Endothelial cell of umbilical vein (primary cell): Measurements from ENCODE around the gene TRIM45. TPM values are rescaled to one million over a fixed set of nuclear protein-coding genes. Genes with fewer than 3 reads are reported as not detected.

Source experiments
- BruUV-seq: library from RNA; stranded (reverse); fragments of 400-500 nt; replicated peaks from 2 replicates; lab custom pipeline; 2021; lab: Mats Ljungman, UMichigan
- CTCF ChIA-PET: fragments of 300-600, 350-600 bp; sonication (Branson Sonifier 250); formaldehyde crosslinking; loops from one replicate; lab custom pipeline; 2021; ENCODE audit warnings: antibody characterized with exemption, inconsistent platforms; lab: Charles Lee
- POLR2A ChIA-PET: fragments of 300-600, 350-600 bp; sonication (Branson Sonifier 250); formaldehyde crosslinking; loops from one replicate; lab custom pipeline; 2021; ENCODE audit warnings: antibody characterized with exemption, inconsistent platforms; lab: Charles Lee
- DNase-seq: peaks from one replicate; pipeline ENCODE4 v3.0.0-alpha.2; 2011; ENCODE audit warnings: low read depth, low spot score
- FAIRE-seq: peaks from 2 replicates; lab custom pipeline; 2011; peaks lifted over from hg19 to GRCh38; lab: Jason Lieb, UNC
- H2AFZ ChIP-seq: 2 replicates; pipeline ENCODE4 v1.6.0; 2012; ENCODE audit warnings: low read depth, low read length, control low read depth, inconsistent platforms
- H3K27ac ChIP-seq: 2 replicates; pipeline ENCODE4 v1.5.1; 2011; ENCODE audit warnings: low read depth, mild to moderate bottlenecking, control low read depth, low read length, moderate library complexity; ENCODE audit not compliant: insufficient read depth
- H3K27me3 ChIP-seq, 2 experiments: 2 replicates each; pipeline versions ENCODE4 v1.6.0 to v1.6.1; 2011; ENCODE audit warnings: low read length in 2 of 2, mixed read lengths in 1 of 2; ENCODE audit not compliant: control insufficient read depth in 2 of 2, insufficient read depth in 2 of 2
- H3K36me3 ChIP-seq, 2 experiments: 2 replicates in 1 of 2; 3 replicates in 1 of 2; pipeline ENCODE4 v1.5.1; 2011; ENCODE audit warnings: low read length in 2 of 2, mild to moderate bottlenecking in 1 of 2, moderate library complexity in 1 of 2; ENCODE audit not compliant: control insufficient read depth in 2 of 2, insufficient read depth in 2 of 2; ENCODE audit errors: extremely low read depth in 1 of 2
- H3K4me1 ChIP-seq: 3 replicates; pipeline ENCODE4 v1.5.1; 2011; ENCODE audit warnings: mild to moderate bottlenecking, low read length; ENCODE audit not compliant: control insufficient read depth, insufficient read depth; ENCODE audit errors: extremely low read depth
- H3K4me2 ChIP-seq: 2 replicates; pipeline ENCODE4 v1.6.1; 2011; ENCODE audit warnings: low read length, control low read depth, mixed read lengths; ENCODE audit not compliant: insufficient read depth
- H3K4me3 ChIP-seq, 3 experiments: fragments of 200-600 bp in 1 of 3; sonication (generic), shearing (Covaris generic) in 1 of 3; replicated peaks in 1 of 3; 2 replicates each; pipeline ENCODE4 v1.5.1; 2011 to 2016; ENCODE audit warnings: control low read depth in 3 of 3, low read length in 3 of 3, mild to moderate bottlenecking in 2 of 3, inconsistent platforms in 1 of 3, low read depth in 1 of 3, moderate library complexity in 1 of 3; ENCODE audit not compliant: insufficient read depth in 1 of 3
- H3K79me2 ChIP-seq: 2 replicates; pipeline ENCODE4 v1.6.0; 2012; ENCODE audit warnings: low read length, inconsistent platforms; ENCODE audit not compliant: control insufficient read depth, insufficient read depth
- H3K9ac ChIP-seq: replicated peaks from 2 replicates; pipeline ENCODE3; 2011; ENCODE audit warnings: low read length, control low read depth; ENCODE audit not compliant: insufficient read depth; ENCODE audit errors: extremely low read depth
- H3K9me1 ChIP-seq: replicated peaks from 3 replicates; pipeline ENCODE4 v1.6.0; 2011; ENCODE audit warnings: mild to moderate bottlenecking, low read length; ENCODE audit not compliant: control insufficient read depth, insufficient read depth; ENCODE audit errors: extremely low read depth
- H3K9me3 ChIP-seq: replicated peaks from 2 replicates; pipeline ENCODE4 v1.5.1; 2012; ENCODE audit warnings: low read length, inconsistent platforms; ENCODE audit not compliant: control insufficient read depth, insufficient read depth
- H4K20me1 ChIP-seq: replicated peaks from 2 replicates; pipeline ENCODE3; 2011; ENCODE audit warnings: mild to moderate bottlenecking, low read length; ENCODE audit not compliant: control insufficient read depth, insufficient read depth; ENCODE audit errors: extremely low read depth
- CTCF ChIP-seq, 2 donors: IDR thresholded peaks; 1 replicate in 1 of 2; 2 replicates in 1 of 2; pipeline ENCODE4 v1.5.1; 2011; ENCODE audit warnings: low read length in 2 of 2, mild to moderate bottlenecking in 2 of 2, moderate library complexity in 2 of 2, control low read depth in 1 of 2, inconsistent platforms in 1 of 2, low read depth in 1 of 2; ENCODE audit not compliant: insufficient read depth in 1 of 2; ENCODE audit errors: extremely low read depth in 1 of 2
- EZH2 ChIP-seq: IDR thresholded peaks from 2 replicates; pipeline ENCODE4 v1.6.1; 2012; ENCODE audit warnings: borderline replicate concordance, low read depth, mild to moderate bottlenecking, moderate library complexity, low read length, inconsistent platforms; ENCODE audit not compliant: severe bottlenecking
- FOS ChIP-seq: IDR thresholded peaks from 2 replicates; pipeline ENCODE4 v1.6.1; 2011; ENCODE audit warnings: mild to moderate bottlenecking, low read length, moderate library complexity, borderline replicate concordance; ENCODE audit not compliant: insufficient read depth
- GATA2 ChIP-seq: IDR thresholded peaks from 2 replicates; pipeline ENCODE4 v1.7.0; 2011; ENCODE audit warnings: low read depth, mild to moderate bottlenecking, moderate library complexity, mixed read lengths, low read length; ENCODE audit not compliant: insufficient read length, insufficient read depth
- JUN ChIP-seq: IDR thresholded peaks from 2 replicates; pipeline ENCODE4 v1.6.1; 2011; ENCODE audit warnings: borderline replicate concordance, low read depth; ENCODE audit not compliant: insufficient read length, insufficient read depth
- MAX ChIP-seq: IDR thresholded peaks from 2 replicates; pipeline ENCODE4 v1.6.1; 2011; ENCODE audit not compliant: insufficient read depth, insufficient read length
- MYC ChIP-seq: IDR thresholded peaks from one replicate; pipeline ENCODE4 v1.6.1; 2011; ENCODE audit warnings: mild to moderate bottlenecking, low read depth, low read length
- POLR2A ChIP-seq: IDR thresholded peaks from 2 replicates; pipeline ENCODE4 v1.6.1; 2012; ENCODE audit warnings: low read depth, mild to moderate bottlenecking, control low read depth, low read length
- POLR2AphosphoS5 ChIP-seq: IDR thresholded peaks from 2 replicates; pipeline ENCODE4 v1.6.1; 2012; ENCODE audit warnings: low read depth, mild to moderate bottlenecking, control low read depth, low read length, moderate library complexity; ENCODE audit not compliant: insufficient read depth
- dilution Hi-C: fragments of 300-500 bp; cut with MboI; formaldehyde crosslinking; loops from one replicate; pipeline ENCODE4 v1.15.0; 2019; ENCODE audit warnings: low sequenced_read_pairs; ENCODE audit not compliant: extremely low pct_ligation_motif_present
- intact Hi-C: fragments of 100-400 bp; cut with micrococcal nuclease; formaldehyde crosslinking; loops from one replicate; pipeline ENCODE4 v1.10.0; 2022
- polyA plus RNA-seq, 4 experiments: library from polyadenylated mRNA; depleted of rRNA in 3 of 4; stranded (reverse) in 3 of 4; unstranded in 1 of 4; fragments of >200 nt; gene quantifications; 2 replicates each; pipeline versions ENCODE4 v1.2.1 to v1.2.3, GENCODE V29; 2011 to 2012; ENCODE audit warnings: missing spikeins in 1 of 4
- total RNA-seq: library from RNA; stranded (reverse); gene quantifications from 2 replicates; pipeline ENCODE4 v1.2.3, GENCODE V29; 2021

The TRIM45 gene
- total and polyA plus RNA-seq, 2 donors (not counting 3 experiments of a cell fraction or from before 2014, with no cell fraction given): 2.9 to 3.1 TPM

- ChIA-PET POLR2A (no interaction called here), CTCF (no interaction called here)
- Histone ChIP-seq H3K79me2 (no peaks in the 10 kb centered on the region), H3K4me2 (no peak overlapping the region), H4K20me1 (no peaks in the 10 kb centered on the region), H3K27me3 (no peaks in the 10 kb centered on the region), H3K4me1 (no peaks in the 10 kb centered on the region), H3K9ac (no peak overlapping the region), H3K27ac (no peak overlapping the region), H3K9me1 (no peaks in the 10 kb centered on the region), H2AFZ (no peak overlapping the region), H3K9me3 (no peaks in the 10 kb centered on the region), H3K4me3 (no peak overlapping the region), H3K36me3 (no peaks in the 10 kb centered on the region)
- dilution Hi-C loops: no loop called here
- DNase-seq (no peak), FAIRE-seq (no peak)
- intact Hi-C loops: no loop called here
- BruUV-seq: no TSS peak
- TF ChIP-seq EZH2 (no peak), MAX (no peak), POLR2AphosphoS5 (no peak), MYC (no peak), GATA2 (no peak), FOS (no peak), POLR2A (no peak), CTCF (IDR thresholded peaks at IDR 0.05; ENCODE audit: extremely low read depth in 1 of 2, insufficient read depth in 1 of 2, low read depth in 1 of 2, low read length in 2 of 2) (no peak), JUN (no peak)
These were observed 22.3 kb upstream of the TRIM45 start for GRCh38 chr1:117143871-117144270.
